ENCODE data around the gene SLC7A5.
"Not testable (repeated sequence)": the region's sequence is repeated elsewhere in the genome, so short reads cannot be mapped to it uniquely, and the experiment has no call there.

Gene SLC7A5

GRCh38 chr16:87860553-87861299, 8.6 kb downstream of the SLC7A5 start:
- no peak for DNase-seq

- not testable (repeated sequence) for DNase-seq
Measured at GRCh38 chr16:87858151-87858993, 10.9 kb downstream of the SLC7A5 start.

GRCh38 chr16:87856791-87857228, 12.5 kb downstream of the SLC7A5 start:
- DNase-seq = no peak

- peak in 1 of 5 donors; percentile 75 for DNase-seq
Measured at GRCh38 chr16:87855852-87856715, 13.2 kb downstream of the SLC7A5 start.

- DNase-seq = no peak
Measured at GRCh38 chr16:87854907-87855683, 14.2 kb downstream of the SLC7A5 start.

- no peak for DNase-seq
Measured at GRCh38 chr16:87854053-87854906, 15.0 kb downstream of the SLC7A5 start.

- peak; percentile 71 to 95 (median 78) for DNase-seq
Measured at GRCh38 chr16:87853411-87854052, 15.8 kb downstream of the SLC7A5 start.

GRCh38 chr16:87851601-87852000, 17.7 kb downstream of the SLC7A5 start:
- DNase-seq = no peak

- no peak for DNase-seq
Measured at GRCh38 chr16:87851141-87851587, 18.1 kb downstream of the SLC7A5 start.

GRCh38 chr16:87850009-87851006, 19.0 kb downstream of the SLC7A5 start:
- peak; percentile 51 to 75 (median 68) for DNase-seq

GRCh38 chr16:87849419-87850008, 19.8 kb downstream of the SLC7A5 start:
- DNase-seq = no peak

GRCh38 chr16:87848676-87849345, 20.5 kb downstream of the SLC7A5 start:
- no peak for DNase-seq

GRCh38 chr16:87847785-87848675, 21.3 kb downstream of the SLC7A5 start:
- no peak for DNase-seq

GRCh38 chr16:87847467-87847784, 21.9 kb downstream of the SLC7A5 start:
- no peak for DNase-seq

- no peak for DNase-seq
Measured at GRCh38 chr16:87846705-87847466, 22.4 kb downstream of the SLC7A5 start.
